ENCODE data around the gene TBC1D9B. TPM values are rescaled to one million over a fixed set of nuclear protein-coding genes. Genes with fewer than 3 reads are reported as not detected.
A peak's percentile ranks its signal among the peaks of the same experiment; 100 is the strongest.

Gene TBC1D9B
- total and polyA plus RNA-seq, 9 of the 15 experiments (the other 6 are each of a cell fraction or from before 2014, with no cell fraction given), result 2.9 to 59.1 (median 33.5) TPM

DNA sequence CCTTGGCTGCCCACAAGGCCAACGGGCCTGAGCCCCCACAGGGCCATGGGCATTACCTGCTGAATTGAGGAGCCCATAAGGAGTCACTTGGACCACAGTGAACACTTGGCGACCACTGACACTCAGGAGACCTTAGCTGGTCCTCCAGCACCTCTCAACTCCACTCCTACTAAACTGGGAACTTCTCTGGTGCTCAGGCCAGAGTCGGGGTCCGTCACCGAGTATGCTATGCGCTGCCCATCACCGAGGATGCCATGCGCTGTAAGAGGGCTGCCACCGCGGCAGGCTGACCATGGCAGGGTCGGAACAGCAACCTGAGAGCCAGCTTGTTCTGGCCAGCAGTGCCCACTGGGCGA, 87.6 kb downstream of the TBC1D9B start (continued):
- TF ChIP-seq FOXK2 (conservative IDR thresholded peaks at IDR 0.05 in 1 of 2, IDR thresholded peaks at IDR 0.05 in 1 of 2; ENCODE audit: low read depth in 2 of 2) (no peak), FOSL1 (tag; conservative IDR thresholded peaks at IDR 0.05) (no peak), BRD9 (IDR thresholded peaks at IDR 0.05; ENCODE audit: low read depth, partially characterized antibody) (no peak), MBD2 (IDR thresholded peaks at IDR 0.05; ENCODE audit: borderline replicate concordance, low read depth) (no peak), SMARCA4 (IDR thresholded peaks at IDR 0.05) (no peak), SIRT6 (IDR thresholded peaks at IDR 0.05; ENCODE audit: low read depth, low read length) (no peak), TEAD2 (tag; IDR thresholded peaks at IDR 0.05) (peak; percentile 48; the same call in 1 of the 2 replicates), JUNB (CRISPR knock-in tag; conservative IDR thresholded peaks at IDR 0.05) (no peak), ZNF507 (tag; conservative IDR thresholded peaks at IDR 0.05) (no peak), TBL1XR1 (IDR thresholded peaks at IDR 0.05; ENCODE audit: low read length in 2 of 2) (no peak), ZNF586 (CRISPR knock-in tag; conservative IDR thresholded peaks at IDR 0.05) (no peak), DMBX1 (CRISPR knock-in tag; IDR thresholded peaks at IDR 0.05; ENCODE audit: borderline replicate concordance) (peak; percentile 75), ATF7 (IDR thresholded peaks at IDR 0.05) (no peak), HSF4 (CRISPR knock-in tag; IDR thresholded peaks at IDR 0.05; ENCODE audit: borderline replicate concordance) (no peak), BMI1 (IDR thresholded peaks at IDR 0.05; ENCODE audit: low read length) (no peak), HMG20B (CRISPR knock-in tag; IDR thresholded peaks at IDR 0.05) (no peak), POLR3A (IDR thresholded peaks at IDR 0.05; ENCODE audit: borderline replicate concordance, extremely low read depth, insufficient read depth, insufficient read length) (no peak)
- TF ChIP-seq, protein P1, sequence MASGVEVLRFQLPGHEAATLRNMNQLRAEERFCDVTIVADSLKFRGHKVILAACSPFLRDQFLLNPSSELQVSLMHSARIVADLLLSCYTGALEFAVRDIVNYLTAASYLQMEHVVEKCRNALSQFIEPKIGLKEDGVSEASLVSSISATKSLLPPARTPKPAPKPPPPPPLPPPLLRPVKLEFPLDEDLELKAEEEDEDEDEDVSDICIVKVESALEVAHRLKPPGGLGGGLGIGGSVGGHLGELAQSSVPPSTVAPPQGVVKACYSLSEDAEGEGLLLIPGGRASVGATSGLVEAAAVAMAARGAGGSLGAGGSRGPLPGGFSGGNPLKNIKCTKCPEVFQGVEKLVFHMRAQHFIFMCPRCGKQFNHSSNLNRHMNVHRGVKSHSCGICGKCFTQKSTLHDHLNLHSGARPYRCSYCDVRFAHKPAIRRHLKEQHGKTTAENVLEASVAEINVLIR (CRISPR knock-in tag; IDR thresholded peaks at IDR 0.05), result no peak
- TF ChIP-seq, protein P2, sequence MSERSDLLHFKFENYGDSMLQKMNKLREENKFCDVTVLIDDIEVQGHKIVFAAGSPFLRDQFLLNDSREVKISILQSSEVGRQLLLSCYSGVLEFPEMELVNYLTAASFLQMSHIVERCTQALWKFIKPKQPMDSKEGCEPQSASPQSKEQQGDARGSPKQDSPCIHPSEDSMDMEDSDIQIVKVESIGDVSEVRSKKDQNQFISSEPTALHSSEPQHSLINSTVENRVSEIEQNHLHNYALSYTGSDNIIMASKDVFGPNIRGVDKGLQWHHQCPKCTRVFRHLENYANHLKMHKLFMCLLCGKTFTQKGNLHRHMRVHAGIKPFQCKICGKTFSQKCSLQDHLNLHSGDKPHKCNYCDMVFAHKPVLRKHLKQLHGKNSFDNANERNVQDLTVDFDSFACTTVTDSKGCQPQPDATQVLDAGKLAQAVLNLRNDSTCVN (CRISPR knock-in tag; IDR thresholded peaks at IDR 0.05), result no peak
- TF ChIP-seq, protein P3, sequence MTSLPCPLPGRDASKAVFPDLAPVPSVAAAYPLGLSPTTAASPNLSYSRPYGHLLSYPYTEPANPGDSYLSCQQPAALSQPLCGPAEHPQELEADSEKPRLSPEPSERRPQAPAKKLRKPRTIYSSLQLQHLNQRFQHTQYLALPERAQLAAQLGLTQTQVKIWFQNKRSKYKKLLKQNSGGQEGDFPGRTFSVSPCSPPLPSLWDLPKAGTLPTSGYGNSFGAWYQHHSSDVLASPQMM (CRISPR knock-in tag; IDR thresholded peaks at IDR 0.05), result no peak
- TF ChIP-seq, protein P4, sequence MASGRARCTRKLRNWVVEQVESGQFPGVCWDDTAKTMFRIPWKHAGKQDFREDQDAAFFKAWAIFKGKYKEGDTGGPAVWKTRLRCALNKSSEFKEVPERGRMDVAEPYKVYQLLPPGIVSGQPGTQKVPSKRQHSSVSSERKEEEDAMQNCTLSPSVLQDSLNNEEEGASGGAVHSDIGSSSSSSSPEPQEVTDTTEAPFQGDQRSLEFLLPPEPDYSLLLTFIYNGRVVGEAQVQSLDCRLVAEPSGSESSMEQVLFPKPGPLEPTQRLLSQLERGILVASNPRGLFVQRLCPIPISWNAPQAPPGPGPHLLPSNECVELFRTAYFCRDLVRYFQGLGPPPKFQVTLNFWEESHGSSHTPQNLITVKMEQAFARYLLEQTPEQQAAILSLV (tag; IDR thresholded peaks at IDR 0.05), result no peak
- TF ChIP-seq, protein P5, sequence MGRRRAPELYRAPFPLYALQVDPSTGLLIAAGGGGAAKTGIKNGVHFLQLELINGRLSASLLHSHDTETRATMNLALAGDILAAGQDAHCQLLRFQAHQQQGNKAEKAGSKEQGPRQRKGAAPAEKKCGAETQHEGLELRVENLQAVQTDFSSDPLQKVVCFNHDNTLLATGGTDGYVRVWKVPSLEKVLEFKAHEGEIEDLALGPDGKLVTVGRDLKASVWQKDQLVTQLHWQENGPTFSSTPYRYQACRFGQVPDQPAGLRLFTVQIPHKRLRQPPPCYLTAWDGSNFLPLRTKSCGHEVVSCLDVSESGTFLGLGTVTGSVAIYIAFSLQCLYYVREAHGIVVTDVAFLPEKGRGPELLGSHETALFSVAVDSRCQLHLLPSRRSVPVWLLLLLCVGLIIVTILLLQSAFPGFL (CRISPR knock-in tag; IDR thresholded peaks at IDR 0.05), result no peak
- TF ChIP-seq, protein P6, sequence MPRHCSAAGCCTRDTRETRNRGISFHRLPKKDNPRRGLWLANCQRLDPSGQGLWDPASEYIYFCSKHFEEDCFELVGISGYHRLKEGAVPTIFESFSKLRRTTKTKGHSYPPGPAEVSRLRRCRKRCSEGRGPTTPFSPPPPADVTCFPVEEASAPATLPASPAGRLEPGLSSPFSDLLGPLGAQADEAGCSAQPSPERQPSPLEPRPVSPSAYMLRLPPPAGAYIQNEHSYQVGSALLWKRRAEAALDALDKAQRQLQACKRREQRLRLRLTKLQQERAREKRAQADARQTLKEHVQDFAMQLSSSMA (CRISPR knock-in tag; IDR thresholded peaks at IDR 0.05), result 0 out of 2 replicates have a peak, but pooled peaks have one; percentile 50
- TF ChIP-seq, protein P7, sequence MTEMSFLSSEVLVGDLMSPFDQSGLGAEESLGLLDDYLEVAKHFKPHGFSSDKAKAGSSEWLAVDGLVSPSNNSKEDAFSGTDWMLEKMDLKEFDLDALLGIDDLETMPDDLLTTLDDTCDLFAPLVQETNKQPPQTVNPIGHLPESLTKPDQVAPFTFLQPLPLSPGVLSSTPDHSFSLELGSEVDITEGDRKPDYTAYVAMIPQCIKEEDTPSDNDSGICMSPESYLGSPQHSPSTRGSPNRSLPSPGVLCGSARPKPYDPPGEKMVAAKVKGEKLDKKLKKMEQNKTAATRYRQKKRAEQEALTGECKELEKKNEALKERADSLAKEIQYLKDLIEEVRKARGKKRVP (CRISPR knock-in tag; IDR thresholded peaks at IDR 0.05), result no peak

All from K562 (cell line).